GM06990 (cell line): ENCODE results near the gene PRR14.

ENCODE experiments used
- DNase-seq: peaks from one replicate; pipeline ENCODE4 v3.0.0-alpha.2; 2011; ENCODE audit not compliant: insufficient read length; ENCODE audit errors: extremely low read depth
- H3K27me3 ChIP-seq: replicated peaks from 2 replicates; pipeline ENCODE4 v1.6.0; 2011; ENCODE audit warnings: low read length; ENCODE audit not compliant: control insufficient read depth, insufficient read depth
- H3K36me3 ChIP-seq: 2 replicates; pipeline ENCODE4 v1.5.1; 2011; ENCODE audit warnings: low read length; ENCODE audit not compliant: control insufficient read depth, insufficient read depth
- H3K4me3 ChIP-seq: replicated peaks from 2 replicates; pipeline ENCODE4 v1.5.1; 2011; ENCODE audit warnings: low read depth, mild to moderate bottlenecking, control low read depth, low read length
- CTCF ChIP-seq: IDR thresholded peaks from 2 replicates; pipeline ENCODE4 v1.5.1; 2011; ENCODE audit warnings: low read length, control low read depth, mild to moderate bottlenecking, inconsistent platforms; ENCODE audit not compliant: insufficient read depth, poor library complexity, severe bottlenecking

Gene PRR14

DNA sequence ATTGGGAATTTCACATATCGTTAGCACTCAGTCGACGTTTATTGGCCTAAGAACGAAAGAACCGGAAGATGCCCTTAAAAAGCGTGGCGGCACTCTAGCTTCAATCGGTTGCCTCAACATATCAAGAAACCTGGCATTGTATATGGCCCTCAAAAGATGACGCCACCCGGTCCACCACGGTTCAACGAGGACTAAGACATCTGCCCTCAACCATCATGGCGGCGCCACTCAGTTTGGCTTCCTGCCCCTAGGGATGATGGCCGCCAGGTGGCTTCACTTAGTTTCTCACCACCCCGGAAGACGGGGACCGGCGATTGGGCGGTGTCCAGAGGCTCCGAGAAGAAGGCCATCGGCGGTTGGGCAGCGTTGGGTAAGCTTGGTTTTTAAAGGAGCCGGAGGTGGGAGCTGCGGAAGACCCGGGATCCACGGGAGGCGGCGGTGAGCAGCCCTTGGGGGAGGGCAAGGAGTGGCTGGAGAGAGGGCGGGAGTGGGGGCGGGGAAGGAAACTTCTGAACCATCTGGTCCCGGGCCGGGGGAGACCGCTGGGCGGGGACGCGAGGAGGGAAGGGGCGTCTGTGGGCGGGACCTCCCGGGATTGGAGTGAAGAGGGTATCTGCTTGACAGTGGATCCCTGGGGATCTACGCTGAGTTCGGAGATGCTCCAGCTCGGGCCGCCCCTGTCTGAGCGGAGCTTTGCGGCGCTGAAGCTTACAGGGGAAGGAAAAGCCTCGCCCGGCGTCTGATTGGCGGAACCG is at the start of gene PRR14:
TSS of gene PRR14 (plus strand) at position 592 of the 755 bp plus-strand sequence. CDS start 686 bp downstream, outside the sequence.
- TF ChIP-seq CTCF = no peak
- Histone ChIP-seq H3K4me3 (peak within 1 kb of the TSS; percentile 69), H3K36me3 (peaks cover 21% of the 10 kb centered on the region), H3K27me3 (no peaks in the 10 kb centered on the region)
- peak; percentile 97 for DNase-seq

DNA sequence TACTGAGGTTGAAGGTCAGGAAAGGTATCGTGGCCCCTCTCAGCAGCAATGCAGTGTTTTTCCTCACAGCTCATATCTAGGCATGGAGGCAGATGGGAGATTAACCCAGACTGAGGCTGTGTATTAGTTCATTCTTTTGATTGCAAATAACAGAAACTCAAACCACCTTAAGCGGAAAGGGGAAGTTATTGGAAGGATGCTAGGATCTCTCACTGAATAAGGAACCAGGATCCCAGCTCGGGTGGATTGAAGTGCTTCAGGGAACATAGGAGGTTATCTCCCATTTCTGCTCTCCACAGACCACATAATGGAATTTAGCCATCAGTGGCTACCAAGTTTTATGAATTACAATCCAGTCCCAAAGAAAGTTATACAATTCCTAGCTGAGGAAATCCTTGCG is 48.8 kb upstream of the PRR14 start:
- no peaks in the 10 kb centered on the region for H3K27me3 ChIP-seq
- H3K36me3 ChIP-seq = peaks cover 20% of the 10 kb centered on the region
- no peak for TF ChIP-seq CTCF
- no peak for DNase-seq
- no peak overlapping the region for H3K4me3 ChIP-seq

- no peak overlapping the region for H3K4me3 ChIP-seq
- TF ChIP-seq CTCF = no peak
- no peak for DNase-seq
- H3K27me3 ChIP-seq = no peaks in the 10 kb centered on the region
- H3K36me3 ChIP-seq = peaks cover 20% of the 10 kb centered on the region
Measured at GRCh38 chr16:30602616-30603277, 48.0 kb upstream of the PRR14 start.

DNA sequence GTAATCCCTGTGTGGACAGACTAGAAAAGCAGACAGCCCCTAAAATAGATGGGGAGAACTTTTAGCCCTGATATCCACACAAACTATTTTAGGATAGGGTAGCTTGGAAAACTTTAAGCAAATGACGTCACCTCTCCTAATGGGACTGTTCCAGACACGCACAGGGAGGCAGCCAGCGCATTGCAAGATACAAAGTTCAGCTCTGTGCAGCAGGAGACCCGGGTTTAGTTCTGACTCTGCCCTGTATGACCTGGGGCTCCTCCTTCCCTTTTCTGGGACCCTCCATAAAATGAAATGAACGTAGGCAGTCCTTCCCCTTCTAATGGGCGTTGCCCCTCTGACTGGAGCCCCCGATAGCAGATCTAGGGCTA is 46.8 kb upstream of the PRR14 start:
- no peak for TF ChIP-seq CTCF
- H3K4me3 ChIP-seq = no peak overlapping the region
- no peak for DNase-seq
- H3K36me3 ChIP-seq = peaks cover 21% of the 10 kb centered on the region
- no peaks in the 10 kb centered on the region for H3K27me3 ChIP-seq

DNA sequence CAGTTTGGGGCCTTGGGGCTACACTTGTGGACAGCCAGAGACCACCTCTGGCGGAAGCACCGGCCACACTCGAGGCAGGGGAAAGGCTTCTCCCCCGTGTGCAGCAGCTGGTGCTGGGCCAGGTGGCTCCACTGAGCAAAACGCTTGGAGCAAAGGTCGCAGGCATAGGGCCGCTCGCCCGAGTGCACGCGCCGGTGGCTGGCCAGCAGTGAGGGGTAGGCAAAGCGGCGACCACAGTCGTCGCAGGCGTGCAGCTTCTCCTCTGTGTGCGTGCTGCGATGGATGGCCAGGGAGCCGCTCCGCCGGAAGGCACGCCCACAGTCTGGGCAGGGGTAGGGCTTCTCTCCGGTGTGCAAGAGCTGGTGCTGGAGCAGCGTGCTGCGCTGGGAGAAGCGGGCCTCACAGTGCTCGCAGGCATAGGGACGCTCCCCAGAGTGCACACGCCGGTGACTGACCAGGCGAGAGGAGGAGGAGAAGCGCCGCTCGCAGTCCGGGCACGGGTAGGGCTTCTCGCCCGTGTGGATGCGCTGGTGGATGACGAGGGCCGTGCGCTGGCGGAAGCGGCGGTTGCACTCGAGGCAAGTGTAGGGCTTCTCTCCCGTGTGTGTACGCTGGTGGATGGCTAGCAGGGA is 46.3 kb upstream of the PRR14 start:
- Histone ChIP-seq H3K27me3 (no peaks in the 10 kb centered on the region), H3K4me3 (no peak overlapping the region), H3K36me3 (peaks cover 21% of the 10 kb centered on the region)
- no peak for TF ChIP-seq CTCF
- DNase-seq = no peak
